ENCODE results near the gene TSPAN14. TPM values are rescaled to one million over a fixed set of nuclear protein-coding genes. Genes with fewer than 3 reads are reported as not detected.

The TSPAN14 gene
- total and polyA plus RNA-seq, 5 donors from 2014 or later = 157 to 270 (median 190) TPM

DNA sequence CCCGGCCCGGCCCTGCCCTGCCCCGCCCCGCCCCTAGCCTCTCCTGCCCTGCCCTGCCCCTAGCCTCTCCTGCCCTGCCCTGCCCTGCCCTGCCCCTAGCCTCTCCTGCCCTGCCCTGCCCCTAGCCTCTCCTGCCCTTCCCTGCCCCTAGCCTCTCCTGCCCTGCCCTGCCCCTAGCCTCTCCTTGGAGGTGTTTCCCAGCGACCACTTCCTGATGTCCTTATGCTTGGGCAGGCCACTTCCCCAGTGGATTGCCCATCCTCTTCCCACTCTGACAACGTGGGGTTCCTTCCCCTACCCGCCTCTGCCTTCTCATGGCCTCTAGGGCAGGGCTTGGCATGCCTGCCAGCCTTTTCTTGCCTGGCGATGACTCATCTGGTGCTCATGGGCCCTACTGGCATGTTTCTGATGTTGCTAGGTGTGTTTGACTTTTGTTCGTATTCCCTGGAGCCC lies 24.6 kb upstream of the TSPAN14 start:
- no peaks in the 10 kb centered on the region for H3K27me3 ChIP-seq (ENCODE audit: control insufficient read depth, insufficient read depth, low read length)
- no peaks in the 10 kb centered on the region for H3K9me3 Mint-ChIP-seq
- no peak overlapping the region for H3K27ac Mint-ChIP-seq
- H3K9me3 ChIP-seq (ENCODE audit: control insufficient read depth in 2 of 2, low read length in 2 of 2) = no peaks in the 10 kb centered on the region
- no peaks in the 10 kb centered on the region for H3K4me1 ChIP-seq (ENCODE audit: control insufficient read depth, insufficient read depth, low read length, poor library complexity, severe bottlenecking)
- no peaks in the 10 kb centered on the region for H3K4me1 Mint-ChIP-seq
- H3K4me3 ChIP-seq (ENCODE audit: low read depth, low read length) = no peak overlapping the region
- H3K27ac ChIP-seq (ENCODE audit: insufficient read depth, low read length, poor library complexity, severe bottlenecking) = no peak overlapping the region
- H3K36me3 Mint-ChIP-seq = peaks cover 13% of the 10 kb centered on the region
- no peak overlapping the region for H3K4me3 Mint-ChIP-seq
- no peak for DNase-seq
- no peaks in the 10 kb centered on the region for H3K36me3 ChIP-seq (ENCODE audit: control insufficient read depth, insufficient read depth, low read length)
- ATAC-seq (ENCODE audit: low read depth in 2 of 2) = no peak
- H3K27me3 Mint-ChIP-seq = peaks cover 10% of the 10 kb centered on the region

DNA sequence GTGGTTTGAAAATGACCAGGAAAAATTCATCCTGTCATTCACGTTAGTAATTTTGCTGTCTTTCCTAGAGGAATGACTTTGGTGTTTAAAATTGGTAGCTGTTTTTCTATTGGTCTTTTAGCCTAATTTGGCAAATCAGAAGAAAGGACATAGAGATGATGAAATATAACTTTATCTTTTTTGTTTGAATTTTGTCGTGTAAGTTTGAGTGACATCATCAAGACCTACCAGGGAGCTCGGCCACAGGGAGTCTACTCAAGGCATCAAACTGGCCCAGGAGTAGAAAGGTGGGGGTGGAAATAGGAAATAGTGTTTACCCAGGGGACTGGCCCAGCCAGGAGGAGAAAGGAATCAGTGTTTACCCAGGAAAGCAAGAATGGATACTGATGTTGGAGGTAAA lies 21.0 kb upstream of the TSPAN14 start:
- Histone ChIP-seq H3K4me3 (ENCODE audit: low read depth, low read length) (no peak overlapping the region), H3K4me1 (ENCODE audit: control insufficient read depth, insufficient read depth, low read length, poor library complexity, severe bottlenecking) (no peaks in the 10 kb centered on the region), H3K27me3 (ENCODE audit: control insufficient read depth, insufficient read depth, low read length) (no peaks in the 10 kb centered on the region), H3K27ac (ENCODE audit: insufficient read depth, low read length, poor library complexity, severe bottlenecking) (no peak overlapping the region), H3K36me3 (ENCODE audit: control insufficient read depth, insufficient read depth, low read length) (no peaks in the 10 kb centered on the region), H3K9me3 (ENCODE audit: control insufficient read depth in 2 of 2, low read length in 2 of 2) (no peaks in the 10 kb centered on the region)
- Mint-ChIP-seq H3K27ac (no peak overlapping the region), H3K4me1 (no peaks in the 10 kb centered on the region), H3K9me3 (peaks cover 0 to 1% (median 0%) of the 10 kb centered on the region in 7 donors), H3K27me3 (peaks cover 23% of the 10 kb centered on the region), H3K4me3 (peak overlapping the region in 1 of 4 donors; percentile 48), H3K36me3 (peaks cover 6% of the 10 kb centered on the region)
- ATAC-seq (ENCODE audit: low read depth in 2 of 2) (no peak), DNase-seq (no peak)

DNA sequence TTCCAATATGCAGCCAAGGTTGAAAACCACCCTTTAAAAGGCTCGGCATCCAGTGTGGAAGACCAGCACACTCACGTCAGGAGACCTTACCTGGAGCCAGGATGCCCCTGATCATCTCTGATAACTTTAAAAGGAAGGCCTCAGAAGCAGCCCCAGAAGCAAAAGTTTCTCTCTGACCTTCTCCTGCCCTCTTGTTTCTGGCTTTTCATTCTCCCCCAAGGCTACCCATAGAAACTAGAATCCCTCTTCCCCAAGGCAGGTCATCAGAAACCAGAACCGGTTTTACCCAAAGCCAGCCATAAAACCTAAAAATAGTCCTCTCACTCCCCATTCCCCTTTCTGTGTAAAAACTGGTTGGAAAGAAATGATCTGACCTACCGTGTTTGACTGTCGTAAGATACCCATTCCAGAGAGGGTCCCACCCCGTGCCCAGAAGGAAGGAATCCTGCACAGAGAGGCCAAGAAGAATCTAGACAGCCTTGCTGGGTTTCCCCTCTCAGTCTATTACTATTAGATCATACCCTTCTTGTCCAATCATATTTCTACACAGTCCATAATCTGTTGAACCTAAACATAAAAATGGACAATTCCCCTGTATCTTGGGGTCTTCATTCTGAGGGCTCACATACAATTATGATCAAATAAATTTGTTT lies 17.5 kb upstream of the TSPAN14 start:
- H3K4me3 ChIP-seq (ENCODE audit: low read depth, low read length) = no peak overlapping the region
- peaks cover 23% of the 10 kb centered on the region for H3K27me3 Mint-ChIP-seq
- no peak overlapping the region for H3K4me3 Mint-ChIP-seq
- no peak overlapping the region for H3K27ac Mint-ChIP-seq
- H3K4me1 Mint-ChIP-seq = no peaks in the 10 kb centered on the region
- H3K9me3 Mint-ChIP-seq = peaks cover 0 to 1% (median 0%) of the 10 kb centered on the region in 7 donors
- H3K4me1 ChIP-seq (ENCODE audit: control insufficient read depth, insufficient read depth, low read length, poor library complexity, severe bottlenecking) = no peaks in the 10 kb centered on the region
- no peak overlapping the region for H3K27ac ChIP-seq (ENCODE audit: insufficient read depth, low read length, poor library complexity, severe bottlenecking)
- DNase-seq (no peak), ATAC-seq (ENCODE audit: low read depth in 2 of 2) (no peak)
- H3K36me3 Mint-ChIP-seq = no peaks in the 10 kb centered on the region
- no peaks in the 10 kb centered on the region for H3K9me3 ChIP-seq (ENCODE audit: control insufficient read depth in 2 of 2, low read length in 2 of 2)
- no peaks in the 10 kb centered on the region for H3K36me3 ChIP-seq (ENCODE audit: control insufficient read depth, insufficient read depth, low read length)
- H3K27me3 ChIP-seq (ENCODE audit: control insufficient read depth, insufficient read depth, low read length) = peaks cover 1% of the 10 kb centered on the region

GRCh38 chr10:80437227-80437626 lies 16.9 kb upstream of the TSPAN14 start:
- H3K36me3 Mint-ChIP-seq = no peaks in the 10 kb centered on the region

DNA sequence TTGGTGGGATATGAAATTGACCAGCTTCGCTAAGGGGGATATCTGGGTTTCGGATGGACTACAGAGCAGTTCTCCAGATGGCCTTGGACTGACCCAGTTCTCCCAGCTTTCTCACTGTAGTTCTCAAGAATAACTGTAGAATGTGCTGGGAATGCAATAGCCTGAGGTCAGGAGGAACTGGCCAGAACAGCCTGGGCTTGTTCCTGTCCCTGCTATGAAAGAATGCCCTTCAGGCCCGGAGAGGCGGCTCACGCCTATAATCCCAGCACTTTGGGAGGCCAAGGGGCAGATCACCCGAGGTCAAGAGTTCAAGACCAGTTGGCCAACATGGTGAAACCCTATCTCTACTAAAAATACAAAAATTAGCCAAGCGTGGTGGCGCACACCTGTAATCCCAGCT lies 12.3 kb upstream of the TSPAN14 start:
- Mint-ChIP-seq H3K4me3 (no peak overlapping the region), H3K4me1 (peaks cover 9 to 35% (median 25%) of the 10 kb centered on the region in 4 donors), H3K9me3 (peaks cover 0 to 2% (median 0%) of the 10 kb centered on the region in 7 donors), H3K27ac (no peak overlapping the region), H3K27me3 (peaks cover 7% of the 10 kb centered on the region), H3K36me3 (no peaks in the 10 kb centered on the region)
- no peak overlapping the region for H3K4me3 ChIP-seq (ENCODE audit: low read depth, low read length)
- peaks cover 1% of the 10 kb centered on the region for H3K27me3 ChIP-seq (ENCODE audit: control insufficient read depth, insufficient read depth, low read length)
- no peak overlapping the region for H3K27ac ChIP-seq (ENCODE audit: insufficient read depth, low read length, poor library complexity, severe bottlenecking)
- no peaks in the 10 kb centered on the region for H3K9me3 ChIP-seq (ENCODE audit: control insufficient read depth in 2 of 2, low read length in 2 of 2)
- H3K36me3 ChIP-seq (ENCODE audit: control insufficient read depth, insufficient read depth, low read length) = no peaks in the 10 kb centered on the region
- ATAC-seq (ENCODE audit: low read depth in 2 of 2) (no peak), DNase-seq (no peak)
- H3K4me1 ChIP-seq (ENCODE audit: control insufficient read depth, insufficient read depth, low read length, poor library complexity, severe bottlenecking) = peaks cover 18% of the 10 kb centered on the region

More at GRCh38 chr10:80437227-80437626, 16.9 kb upstream of the TSPAN14 start:
- Histone ChIP-seq H3K27ac (ENCODE audit: insufficient read depth, low read length, poor library complexity, severe bottlenecking) (no peak overlapping the region), H3K4me1 (ENCODE audit: control insufficient read depth, insufficient read depth, low read length, poor library complexity, severe bottlenecking) (no peaks in the 10 kb centered on the region), H3K36me3 (ENCODE audit: control insufficient read depth, insufficient read depth, low read length) (no peaks in the 10 kb centered on the region), H3K9me3 (ENCODE audit: control insufficient read depth in 2 of 2, low read length in 2 of 2) (no peaks in the 10 kb centered on the region), H3K27me3 (ENCODE audit: control insufficient read depth, insufficient read depth, low read length) (peaks cover 1% of the 10 kb centered on the region), H3K4me3 (ENCODE audit: low read depth, low read length) (no peak overlapping the region)
- H3K27ac Mint-ChIP-seq = no peak overlapping the region
- H3K4me3 Mint-ChIP-seq = no peak overlapping the region
- no peaks in the 10 kb centered on the region for H3K4me1 Mint-ChIP-seq
- ATAC-seq (ENCODE audit: low read depth in 2 of 2) (no peak), DNase-seq (no peak)
- H3K9me3 Mint-ChIP-seq = peaks cover 0 to 1% (median 0%) of the 10 kb centered on the region in 7 donors
- peaks cover 23% of the 10 kb centered on the region for H3K27me3 Mint-ChIP-seq

DNA sequence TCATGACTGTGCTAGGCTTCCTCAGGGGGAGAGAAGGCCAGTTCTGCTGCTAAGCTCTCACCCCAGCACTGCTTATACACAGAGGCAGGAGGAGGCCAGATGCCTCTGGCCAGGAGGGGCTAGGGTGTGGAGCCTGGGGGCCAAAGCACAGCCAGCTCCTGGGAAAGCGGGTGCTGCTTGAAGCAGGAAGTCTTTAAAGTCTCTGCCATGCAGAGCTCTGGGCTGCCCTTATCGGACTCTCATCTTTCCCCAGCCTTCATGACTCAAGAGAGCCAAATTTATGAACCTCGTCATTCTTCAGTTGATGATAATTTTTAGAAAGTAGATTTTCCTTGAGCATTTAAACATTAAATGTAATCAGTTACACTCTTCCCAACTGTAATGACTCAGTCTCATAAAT lies 11.2 kb upstream of the TSPAN14 start:
- Histone ChIP-seq H3K36me3 (ENCODE audit: control insufficient read depth, insufficient read depth, low read length) (no peaks in the 10 kb centered on the region), H3K27ac (ENCODE audit: insufficient read depth, low read length, poor library complexity, severe bottlenecking) (no peak overlapping the region), H3K9me3 (ENCODE audit: control insufficient read depth in 2 of 2, low read length in 2 of 2) (no peaks in the 10 kb centered on the region), H3K27me3 (ENCODE audit: control insufficient read depth, insufficient read depth, low read length) (peaks cover 1% of the 10 kb centered on the region), H3K4me3 (ENCODE audit: low read depth, low read length) (no peak overlapping the region), H3K4me1 (ENCODE audit: control insufficient read depth, insufficient read depth, low read length, poor library complexity, severe bottlenecking) (peaks cover 18% of the 10 kb centered on the region)
- no peak overlapping the region for H3K27ac Mint-ChIP-seq
- DNase-seq (no peak), ATAC-seq (ENCODE audit: low read depth in 2 of 2) (no peak)
- peaks cover 2% of the 10 kb centered on the region for H3K27me3 Mint-ChIP-seq
- peaks cover 16 to 43% (median 33%) of the 10 kb centered on the region in 4 donors for H3K4me1 Mint-ChIP-seq
- H3K36me3 Mint-ChIP-seq = no peaks in the 10 kb centered on the region
- H3K9me3 Mint-ChIP-seq = peaks cover 0 to 2% (median 0%) of the 10 kb centered on the region in 7 donors
- H3K4me3 Mint-ChIP-seq = no peak overlapping the region

- H3K27ac Mint-ChIP-seq = peak overlapping the region in 2 of 3 donors; percentile 63 to 70
- H3K27me3 ChIP-seq (ENCODE audit: control insufficient read depth, insufficient read depth, low read length) = peaks cover under 1% of the 10 kb centered on the region
- H3K4me1 ChIP-seq (ENCODE audit: control insufficient read depth, insufficient read depth, low read length, poor library complexity, severe bottlenecking) = peaks cover 18% of the 10 kb centered on the region
- H3K4me3 ChIP-seq (ENCODE audit: low read depth, low read length) = no peak overlapping the region
- H3K4me3 Mint-ChIP-seq = peak overlapping the region in 2 of 4 donors; percentile 25 to 53
- no peaks in the 10 kb centered on the region for H3K36me3 ChIP-seq (ENCODE audit: control insufficient read depth, insufficient read depth, low read length)
- no peak overlapping the region for H3K27ac ChIP-seq (ENCODE audit: insufficient read depth, low read length, poor library complexity, severe bottlenecking)
- peak in 1 of 3 donors; percentile 78 for DNase-seq
- H3K9me3 Mint-ChIP-seq = peaks cover 0 to 1% (median 0%) of the 10 kb centered on the region in 7 donors
- peaks cover 19 to 50% (median 39%) of the 10 kb centered on the region in 4 donors for H3K4me1 Mint-ChIP-seq
- no peaks in the 10 kb centered on the region for H3K36me3 Mint-ChIP-seq
- no peaks in the 10 kb centered on the region for H3K27me3 Mint-ChIP-seq
- peak; percentile 35 to 54 for ATAC-seq (ENCODE audit: low read depth in 2 of 2)
- no peaks in the 10 kb centered on the region for H3K9me3 ChIP-seq (ENCODE audit: control insufficient read depth in 2 of 2, low read length in 2 of 2)
Measured at GRCh38 chr10:80443531-80443974, 10.6 kb upstream of the TSPAN14 start.

- no peaks in the 10 kb centered on the region for H3K27me3 ChIP-seq (ENCODE audit: control insufficient read depth, insufficient read depth, low read length)
- H3K27ac Mint-ChIP-seq = peak overlapping the region; percentile 67 to 90 (median 88)
- no peaks in the 10 kb centered on the region for H3K27me3 Mint-ChIP-seq
- ATAC-seq (ENCODE audit: low read depth in 2 of 2) (no peak), DNase-seq (no peak)
- H3K36me3 Mint-ChIP-seq = no peaks in the 10 kb centered on the region
- H3K4me3 Mint-ChIP-seq = peak overlapping the region in 2 of 4 donors; percentile 25 to 53
- H3K9me3 ChIP-seq (ENCODE audit: control insufficient read depth in 2 of 2, low read length in 2 of 2) = no peaks in the 10 kb centered on the region
- H3K4me3 ChIP-seq (ENCODE audit: low read depth, low read length) = no peak overlapping the region
- no peaks in the 10 kb centered on the region for H3K36me3 ChIP-seq (ENCODE audit: control insufficient read depth, insufficient read depth, low read length)
- peaks cover 18% of the 10 kb centered on the region for H3K4me1 ChIP-seq (ENCODE audit: control insufficient read depth, insufficient read depth, low read length, poor library complexity, severe bottlenecking)
- H3K4me1 Mint-ChIP-seq = peaks cover 19 to 50% (median 40%) of the 10 kb centered on the region in 4 donors
- H3K9me3 Mint-ChIP-seq = peaks cover 0 to 1% (median 0%) of the 10 kb centered on the region in 7 donors
- no peak overlapping the region for H3K27ac ChIP-seq (ENCODE audit: insufficient read depth, low read length, poor library complexity, severe bottlenecking)
Measured at GRCh38 chr10:80444124-80444523, 10.0 kb upstream of the TSPAN14 start.
